H9 (cell line): ENCODE data around the gene TBATA. TPM values are rescaled to one million over a fixed set of nuclear protein-coding genes. Genes with fewer than 3 reads are reported as not detected.

Experiments
- DNase-seq: peaks from one replicate; pipeline ENCODE4 v3.0.0-alpha.2; 2017
- H2AFZ ChIP-seq: one replicate; pipeline ENCODE4 v1.6.1; 2013; ENCODE audit warnings: mild to moderate bottlenecking, low read length, control low read depth, moderate library complexity
- H2AK5ac ChIP-seq: 2 replicates; pipeline ENCODE4 v1.6.1; 2013; ENCODE audit warnings: low read length, control low read depth, mixed read lengths; ENCODE audit not compliant: insufficient read length
- H2BK120ac ChIP-seq: one replicate; pipeline ENCODE4 v1.6.1; 2013; ENCODE audit warnings: low read depth, mild to moderate bottlenecking, low read length, control low read depth, inconsistent platforms; ENCODE audit not compliant: poor library complexity, severe bottlenecking
- H2BK12ac ChIP-seq: 2 replicates; pipeline ENCODE4 v1.6.1; 2013; ENCODE audit warnings: low read length, control low read depth, mixed read lengths, low read depth; ENCODE audit not compliant: insufficient read length
- H2BK15ac ChIP-seq: 2 replicates; pipeline ENCODE4 v1.6.1; 2013; ENCODE audit warnings: low read depth, low read length, control low read depth
- H2BK20ac ChIP-seq: one replicate; pipeline ENCODE4 v1.6.1; 2013; ENCODE audit warnings: low read depth, mild to moderate bottlenecking, low read length, control low read depth, inconsistent platforms; ENCODE audit not compliant: poor library complexity, severe bottlenecking
- H2BK5ac ChIP-seq: 2 replicates; pipeline ENCODE4 v1.6.1; 2013; ENCODE audit warnings: low read length, control low read depth, mixed read lengths; ENCODE audit not compliant: insufficient read length
- H3K14ac ChIP-seq: 2 replicates; pipeline ENCODE4 v1.6.1; 2013; ENCODE audit warnings: low read length, control low read depth; ENCODE audit not compliant: insufficient read depth
- H3K18ac ChIP-seq: 2 replicates; pipeline ENCODE4 v1.6.1; 2013; ENCODE audit warnings: low read depth, mild to moderate bottlenecking, mixed read lengths, low read length, control low read depth; ENCODE audit not compliant: insufficient read length
- H3K23ac ChIP-seq: 2 replicates; pipeline ENCODE4 v1.6.1; 2013; ENCODE audit warnings: low read length, control low read depth, mixed read lengths, low read depth; ENCODE audit not compliant: insufficient read length
- H3K23me2 ChIP-seq: 2 replicates; pipeline ENCODE4 v1.6.1; 2013; ENCODE audit warnings: low read depth, mild to moderate bottlenecking, mixed read lengths, low read length, control low read depth; ENCODE audit not compliant: insufficient read length, poor library complexity, severe bottlenecking
- H3K27ac ChIP-seq: 2 replicates; pipeline ENCODE4 v1.5.1; 2013; ENCODE audit warnings: low read length, control low read depth, mixed read lengths, low read depth; ENCODE audit not compliant: insufficient read length
- H3K27me3 ChIP-seq: 2 replicates; pipeline ENCODE4 v1.6.1; 2013; ENCODE audit warnings: low read length, control low read depth, inconsistent platforms; ENCODE audit not compliant: insufficient read depth
- H3K4ac ChIP-seq: 2 replicates; pipeline ENCODE4 v1.6.1; 2013; ENCODE audit warnings: low read depth, mild to moderate bottlenecking, control low read depth, inconsistent platforms, low read length, moderate library complexity
- H3K4me1 ChIP-seq: 2 replicates; pipeline ENCODE4 v1.6.1; 2013; ENCODE audit warnings: low read length, control low read depth, inconsistent platforms; ENCODE audit not compliant: insufficient read depth
- H3K4me2 ChIP-seq: 2 replicates; pipeline ENCODE4 v1.6.1; 2013; ENCODE audit warnings: low read length, control low read depth, mixed read lengths; ENCODE audit not compliant: insufficient read length, insufficient read depth
- H3K56ac ChIP-seq: 2 replicates; pipeline ENCODE4 v1.6.1; 2013; ENCODE audit warnings: low read depth, mild to moderate bottlenecking, mixed read lengths, low read length, control low read depth; ENCODE audit not compliant: insufficient read length
- H3K79me1 ChIP-seq: 2 replicates; pipeline ENCODE4 v1.6.1; 2013; ENCODE audit warnings: low read depth, mild to moderate bottlenecking, moderate library complexity, low read length, control low read depth, inconsistent platforms; ENCODE audit not compliant: insufficient read depth, poor library complexity, severe bottlenecking
- H3K79me2 ChIP-seq: 2 replicates; pipeline ENCODE4 v1.6.1; 2013; ENCODE audit warnings: low read length, control low read depth, inconsistent platforms; ENCODE audit not compliant: insufficient read depth
- H3K9ac ChIP-seq: 2 replicates; pipeline ENCODE4 v1.6.1; 2013; ENCODE audit warnings: low read length, control low read depth, mixed read lengths; ENCODE audit not compliant: insufficient read length; ENCODE audit errors: extremely low read depth
- H3K9me3 ChIP-seq: one replicate; pipeline ENCODE4 v1.6.1; 2013; ENCODE audit warnings: low read depth, low read length, inconsistent platforms; ENCODE audit not compliant: control insufficient read depth
- H3T11ph ChIP-seq: one replicate; pipeline ENCODE4 v1.6.1; 2013; ENCODE audit warnings: mild to moderate bottlenecking, low read length, control low read depth, inconsistent platforms
- H4K20me1 ChIP-seq: one replicate; pipeline ENCODE4 v1.6.1; 2013; ENCODE audit not compliant: control insufficient read depth, insufficient read length, insufficient read depth
- H4K5ac ChIP-seq: 2 replicates; pipeline ENCODE4 v1.6.1; 2013; ENCODE audit warnings: low read depth, mild to moderate bottlenecking, mixed read lengths, low read length, control low read depth; ENCODE audit not compliant: insufficient read length
- H4K8ac ChIP-seq: replicated peaks from 2 replicates; pipeline ENCODE4 v1.6.1; 2013; ENCODE audit warnings: low read length, control low read depth, mixed read lengths, low read depth; ENCODE audit not compliant: insufficient read length
- H4K91ac ChIP-seq: 2 replicates; pipeline ENCODE4 v1.6.1; 2013; ENCODE audit warnings: low read depth, mild to moderate bottlenecking, moderate library complexity, mixed read lengths, low read length, control low read depth; ENCODE audit not compliant: insufficient read length
- H3K27ac Mint-ChIP-seq, 3 experiments: 2 replicates in 2 of 3; 3 replicates in 1 of 3; pipeline ENCODE4 v1.8.0; 2020 to 2021; ENCODE audit warnings: mixed read lengths in 3 of 3, mild to moderate bottlenecking in 1 of 3, moderate library complexity in 1 of 3
- H3K27me3 Mint-ChIP-seq: 2 replicates; pipeline ENCODE4 v1.8.0; 2021; ENCODE audit warnings: low read depth, mild to moderate bottlenecking, moderate library complexity, mixed read lengths
- H3K36me3 Mint-ChIP-seq, 3 experiments: 2 replicates in 2 of 3; 3 replicates in 1 of 3; pipeline ENCODE4 v1.8.0; 2020 to 2021; ENCODE audit warnings: low read depth in 3 of 3, mixed read lengths in 3 of 3; ENCODE audit not compliant: insufficient read depth in 1 of 3
- H3K4me1 Mint-ChIP-seq, 2 experiments: 2 replicates each; pipeline ENCODE4 v1.8.0; 2020; ENCODE audit warnings: mixed read lengths in 2 of 2
- H3K4me3 Mint-ChIP-seq, 2 experiments: 2 replicates in 1 of 2; 3 replicates in 1 of 2; pipeline ENCODE4 v1.8.0; 2020 to 2021; ENCODE audit warnings: mild to moderate bottlenecking in 2 of 2, mixed read lengths in 2 of 2, moderate library complexity in 1 of 2
- H3K9me3 Mint-ChIP-seq, 2 experiments: 2 replicates in 1 of 2; 3 replicates in 1 of 2; pipeline ENCODE4 v1.8.0; 2020; ENCODE audit warnings: mild to moderate bottlenecking in 2 of 2, mixed read lengths in 2 of 2, moderate library complexity in 1 of 2
- CTCF ChIP-seq: fragments of 200-600 bp; sonication (generic); conservative IDR thresholded peaks from 3 replicates; pipeline ENCODE4 v1.8.0; 2021; ENCODE audit warnings: antibody characterized with exemption, mild to moderate bottlenecking
- WGBS: extraction: QIAGEN DNeasy Blood & Tissue Kit; methylation state at CpG from one replicate; pipeline ENCODE4 v1.1.7; 2013; ENCODE audit warnings: missing lambda C conversion rate, low lambda C conversion rate, mixed read lengths; ENCODE audit not compliant: insufficient read length; ENCODE audit errors: extremely low coverage; 5-methylcytosine and 5-hydroxymethylcytosine counted together
- total RNA-seq: library from RNA; stranded (reverse); gene quantifications from 2 replicates; pipeline ENCODE4 v1.2.1, GENCODE V29; 2021

The TBATA gene
- total RNA-seq, 1 experiment from 2014 or later: not detected

- no CpG with 5 or more reads among the region's 10 CpGs for WGBS
Observed at GRCh38 chr10:70753026-70753663, 32.0 kb downstream of the TBATA start.

More at GRCh38 chr10:70753026-70753663, 32.0 kb downstream of the TBATA start:
- no peaks in the 10 kb centered on the region for H3K27me3 ChIP-seq
- TF ChIP-seq CTCF: no peak
- no peak overlapping the region for H3K23ac ChIP-seq
- H3K79me1 ChIP-seq: no peaks in the 10 kb centered on the region
- no peak overlapping the region for H3K18ac ChIP-seq
- Mint-ChIP-seq H3K4me1 (peaks cover 10 to 15% of the 10 kb centered on the region in 2 experiments), H3K27ac (no peak overlapping the region), H3K27me3 (no peaks in the 10 kb centered on the region), H3K36me3 (no peaks in the 10 kb centered on the region), H3K9me3 (no peaks in the 10 kb centered on the region; a peak in 1 of 5 replicates), H3K4me3 (no peak overlapping the region)
- no peak overlapping the region for H2BK120ac ChIP-seq
- H4K20me1 ChIP-seq: no peaks in the 10 kb centered on the region
- no peak overlapping the region for H2AK5ac ChIP-seq
- H3K9me3 ChIP-seq: no peaks in the 10 kb centered on the region
- no peak overlapping the region for H3K14ac ChIP-seq
- H2BK12ac ChIP-seq: no peak overlapping the region
- H3K79me2 ChIP-seq: no peaks in the 10 kb centered on the region
- no peak overlapping the region for H4K5ac ChIP-seq
- H2BK15ac ChIP-seq: no peak overlapping the region
- no peak overlapping the region for H2BK20ac ChIP-seq
- no peak overlapping the region for H2AFZ ChIP-seq
- H2BK5ac ChIP-seq: no peak overlapping the region
- no peaks in the 10 kb centered on the region for H3K23me2 ChIP-seq
- no peak for DNase-seq
- no peak overlapping the region for H4K8ac ChIP-seq
- H3T11ph ChIP-seq: no peak overlapping the region
- no peak overlapping the region for H4K91ac ChIP-seq
- no peak overlapping the region for H3K4ac ChIP-seq
- H3K4me2 ChIP-seq: no peak overlapping the region
- H3K9ac ChIP-seq: no peak overlapping the region
- H3K56ac ChIP-seq: no peak overlapping the region
- no peaks in the 10 kb centered on the region for H3K4me1 ChIP-seq
- H3K27ac ChIP-seq: no peak overlapping the region
